ENCODE results near the gene GDF11.
A peak's percentile ranks its signal among the peaks of the same experiment; 100 is the strongest.

GDF11 gene

DNA sequence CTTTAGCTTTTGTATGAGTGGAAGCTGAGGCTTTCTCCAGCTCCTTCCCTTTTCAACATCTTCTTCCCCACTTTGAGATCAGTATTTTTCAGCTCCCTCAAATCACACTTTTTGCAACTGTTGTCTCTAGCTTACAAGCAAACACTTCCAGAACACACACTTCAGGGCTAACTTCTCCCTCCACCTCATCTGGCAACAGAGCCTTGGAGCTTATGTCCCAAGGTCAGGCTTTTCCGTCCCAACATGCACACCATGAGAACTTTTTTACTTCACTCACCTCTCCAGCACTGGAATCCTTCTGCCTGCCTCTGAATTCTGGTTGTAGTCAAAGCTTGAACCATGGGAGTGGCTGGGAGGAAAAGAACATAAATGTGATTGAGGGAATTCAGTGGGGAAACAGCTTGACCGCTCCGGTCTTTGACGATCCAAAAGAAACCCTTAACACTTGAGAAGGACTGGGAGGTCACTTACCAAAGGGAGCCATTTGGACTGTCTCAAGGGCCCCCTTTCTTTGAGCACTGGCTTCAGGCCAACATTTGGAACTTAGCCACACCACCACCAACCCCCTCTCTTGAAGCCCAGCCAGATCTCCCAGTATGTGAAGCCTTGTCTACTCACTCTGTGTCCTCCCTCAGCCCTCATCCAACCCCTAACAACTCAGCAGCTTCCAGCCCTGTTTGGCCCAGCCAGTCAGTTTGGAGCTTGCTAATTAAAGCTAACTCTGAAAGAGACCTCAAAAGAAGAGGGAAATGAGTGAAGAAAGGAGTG is 31.0 kb upstream of the GDF11 start:
- TF ChIP-seq ZNF701 (tag by site-specific recombination; IDR thresholded peaks at IDR 0.05) (no peak), ZNF792 (tag by site-specific recombination; IDR thresholded peaks at IDR 0.05) (no peak), ZNF341 (tag by site-specific recombination; IDR thresholded peaks at IDR 0.05; ENCODE audit: low read depth) (no peak)
- TF ChIP-seq, protein P1, sequence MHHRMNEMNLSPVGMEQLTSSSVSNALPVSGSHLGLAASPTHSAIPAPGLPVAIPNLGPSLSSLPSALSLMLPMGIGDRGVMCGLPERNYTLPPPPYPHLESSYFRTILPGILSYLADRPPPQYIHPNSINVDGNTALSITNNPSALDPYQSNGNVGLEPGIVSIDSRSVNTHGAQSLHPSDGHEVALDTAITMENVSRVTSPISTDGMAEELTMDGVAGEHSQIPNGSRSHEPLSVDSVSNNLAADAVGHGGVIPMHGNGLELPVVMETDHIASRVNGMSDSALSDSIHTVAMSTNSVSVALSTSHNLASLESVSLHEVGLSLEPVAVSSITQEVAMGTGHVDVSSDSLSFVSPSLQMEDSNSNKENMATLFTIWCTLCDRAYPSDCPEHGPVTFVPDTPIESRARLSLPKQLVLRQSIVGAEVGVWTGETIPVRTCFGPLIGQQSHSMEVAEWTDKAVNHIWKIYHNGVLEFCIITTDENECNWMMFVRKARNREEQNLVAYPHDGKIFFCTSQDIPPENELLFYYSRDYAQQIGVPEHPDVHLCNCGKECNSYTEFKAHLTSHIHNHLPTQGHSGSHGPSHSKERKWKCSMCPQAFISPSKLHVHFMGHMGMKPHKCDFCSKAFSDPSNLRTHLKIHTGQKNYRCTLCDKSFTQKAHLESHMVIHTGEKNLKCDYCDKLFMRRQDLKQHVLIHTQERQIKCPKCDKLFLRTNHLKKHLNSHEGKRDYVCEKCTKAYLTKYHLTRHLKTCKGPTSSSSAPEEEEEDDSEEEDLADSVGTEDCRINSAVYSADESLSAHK (tag by site-specific recombination; IDR thresholded peaks at IDR 0.05) = 0 out of 2 replicates have a peak, but pooled peaks have one; percentile 37
- Histone ChIP-seq H3K36me3 (ENCODE audit: control insufficient read depth in 2 of 2, insufficient read depth in 1 of 2, low read length in 2 of 2) (no peaks in the 10 kb centered on the region), H3K27ac (ENCODE audit: extremely low read depth, low read depth, low read length) (no peak overlapping the region), H3K9me3 (ENCODE audit: control insufficient read depth, insufficient read depth, low read depth, low read length) (no peaks in the 10 kb centered on the region), H3K4me1 (ENCODE audit: control insufficient read depth, insufficient read depth, low read length) (0 out of 2 replicates have a peak, but pooled peaks cover 3% of the 10 kb centered on the region), H3K4me3 (ENCODE audit: low read depth, low read length) (no peak overlapping the region)
- ChIA-PET POLR2A (interaction anchor here (1.7 kb wide), 1 partner anchor 17 kb away, joined by 4 read pairs; the partner anchor contains the start of gene CD63), CTCF (interaction anchor here (0.5 to 1.2 kb wide), 6 partner anchors 15 to 819 kb away, joined by 3 to 4 read pairs (median 3); a partner anchor contains a TSS)

DNA sequence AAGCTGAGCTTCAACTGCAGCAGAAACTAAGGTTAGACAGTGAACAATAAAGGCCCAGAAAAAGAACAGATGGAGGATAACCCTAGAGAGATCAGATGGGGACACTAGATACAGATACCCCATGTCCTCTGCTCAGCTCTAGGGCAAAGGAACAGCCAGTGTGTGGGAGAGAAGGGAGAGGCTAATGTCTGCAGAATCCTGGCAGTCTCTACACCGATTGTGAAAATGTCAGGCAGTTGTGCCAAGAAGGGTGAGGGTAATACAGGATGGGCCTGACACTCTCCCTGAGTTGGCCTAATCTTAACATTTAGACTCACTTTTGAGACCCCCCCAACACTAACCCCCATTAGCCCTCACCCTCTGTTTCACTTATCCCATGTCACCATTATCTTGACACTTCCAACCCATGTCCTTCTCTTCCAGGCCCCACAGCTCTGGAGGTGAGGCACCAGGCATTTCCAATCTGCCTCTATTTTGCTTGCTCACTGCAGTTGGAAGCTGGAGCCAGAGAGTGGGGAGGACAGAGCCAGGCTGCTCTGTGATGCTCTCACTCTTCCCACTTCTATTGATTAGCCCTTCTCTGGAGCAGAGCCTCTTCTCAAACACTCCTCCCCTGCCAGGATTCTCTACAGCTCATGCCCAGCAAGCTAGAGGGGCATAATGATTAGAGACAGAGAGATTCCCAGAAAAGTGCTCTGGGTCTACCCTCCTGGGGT is 30.1 kb upstream of the GDF11 start:
- TF ChIP-seq ZNF416 (tag by site-specific recombination; IDR thresholded peaks at IDR 0.05) (no peak), ZBTB17 (tag by site-specific recombination; IDR thresholded peaks at IDR 0.05) (peak; percentile 48; the same call in 1 of the 2 replicates)
- ChIA-PET POLR2A (interaction anchor here (1.7 kb wide), 1 partner anchor 16 kb away, joined by 4 read pairs; the partner anchor contains the start of gene CD63), CTCF (interaction anchor here (0.6 to 1.2 kb wide), 6 partner anchors 16 to 67 kb away, joined by 3 to 5 read pairs (median 4); no protein-coding TSS in a partner anchor)

DNA sequence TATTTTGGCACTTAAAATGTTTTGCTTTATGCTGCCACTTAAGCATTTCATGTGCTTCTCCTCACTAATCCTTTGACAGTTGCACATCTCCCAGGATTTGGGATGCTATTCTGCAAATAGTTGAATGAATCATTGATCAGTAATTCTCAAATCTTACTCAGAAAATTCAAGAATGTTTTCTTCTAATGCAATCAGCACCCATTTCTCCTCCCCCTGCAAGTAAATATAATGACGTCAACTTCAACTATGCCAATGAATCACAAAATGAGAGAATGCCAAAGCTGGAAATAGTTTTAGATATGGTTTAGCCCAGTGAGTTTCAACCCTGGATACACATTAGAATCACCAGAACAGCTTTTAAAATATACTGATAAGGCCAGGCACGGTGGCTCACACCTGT is 29.2 kb upstream of the GDF11 start:
- Histone ChIP-seq H3K27ac (ENCODE audit: extremely low read depth, low read depth, low read length) (no peak overlapping the region), H3K9me3 (ENCODE audit: control insufficient read depth, insufficient read depth, low read depth, low read length) (no peaks in the 10 kb centered on the region), H3K4me1 (ENCODE audit: control insufficient read depth, insufficient read depth, low read length) (peaks cover 13% of the 10 kb centered on the region; the same call in 1 of the 2 replicates), H3K4me3 (ENCODE audit: low read depth, low read length) (no peak overlapping the region), H3K36me3 (ENCODE audit: control insufficient read depth in 2 of 2, insufficient read depth in 1 of 2, low read length in 2 of 2) (peaks cover 0 to 1% of the 10 kb centered on the region in 2 experiments; a peak in 1 of 3 replicates)
- CTCF ChIA-PET = interaction anchor here (0.8 to 1.1 kb wide), 3 partner anchors 23 to 68 kb away, joined by 3 to 5 read pairs (median 3); no protein-coding TSS in a partner anchor
- TF ChIP-seq, protein P2, sequence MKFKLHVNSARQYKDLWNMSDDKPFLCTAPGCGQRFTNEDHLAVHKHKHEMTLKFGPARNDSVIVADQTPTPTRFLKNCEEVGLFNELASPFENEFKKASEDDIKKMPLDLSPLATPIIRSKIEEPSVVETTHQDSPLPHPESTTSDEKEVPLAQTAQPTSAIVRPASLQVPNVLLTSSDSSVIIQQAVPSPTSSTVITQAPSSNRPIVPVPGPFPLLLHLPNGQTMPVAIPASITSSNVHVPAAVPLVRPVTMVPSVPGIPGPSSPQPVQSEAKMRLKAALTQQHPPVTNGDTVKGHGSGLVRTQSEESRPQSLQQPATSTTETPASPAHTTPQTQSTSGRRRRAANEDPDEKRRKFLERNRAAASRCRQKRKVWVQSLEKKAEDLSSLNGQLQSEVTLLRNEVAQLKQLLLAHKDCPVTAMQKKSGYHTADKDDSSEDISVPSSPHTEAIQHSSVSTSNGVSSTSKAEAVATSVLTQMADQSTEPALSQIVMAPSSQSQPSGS (tag by site-specific recombination; IDR thresholded peaks at IDR 0.05; ENCODE audit: low read depth) = 0 out of 2 replicates have a peak, but pooled peaks have one; percentile 40
- TF ChIP-seq ZNF600 (tag by site-specific recombination; IDR thresholded peaks at IDR 0.05) = no peak
- TF ChIP-seq MYNN (tag by site-specific recombination; IDR thresholded peaks at IDR 0.05; ENCODE audit: borderline replicate concordance) = no peak
- POLR2A ChIA-PET = no interaction called here

More for the DNA sequence above, 30.1 kb upstream of the GDF11 start:
- Histone ChIP-seq H3K9me3 (ENCODE audit: control insufficient read depth, insufficient read depth, low read depth, low read length) (no peaks in the 10 kb centered on the region), H3K4me3 (ENCODE audit: low read depth, low read length) (no peak overlapping the region), H3K36me3 (ENCODE audit: control insufficient read depth in 2 of 2, insufficient read depth in 1 of 2, low read length in 2 of 2) (no peaks in the 10 kb centered on the region), H3K27ac (ENCODE audit: extremely low read depth, low read depth, low read length) (no peak overlapping the region), H3K4me1 (ENCODE audit: control insufficient read depth, insufficient read depth, low read length) (peaks cover 12% of the 10 kb centered on the region; the same call in 1 of the 2 replicates)
